ENCODE results near the gene CPTP.

DNA sequence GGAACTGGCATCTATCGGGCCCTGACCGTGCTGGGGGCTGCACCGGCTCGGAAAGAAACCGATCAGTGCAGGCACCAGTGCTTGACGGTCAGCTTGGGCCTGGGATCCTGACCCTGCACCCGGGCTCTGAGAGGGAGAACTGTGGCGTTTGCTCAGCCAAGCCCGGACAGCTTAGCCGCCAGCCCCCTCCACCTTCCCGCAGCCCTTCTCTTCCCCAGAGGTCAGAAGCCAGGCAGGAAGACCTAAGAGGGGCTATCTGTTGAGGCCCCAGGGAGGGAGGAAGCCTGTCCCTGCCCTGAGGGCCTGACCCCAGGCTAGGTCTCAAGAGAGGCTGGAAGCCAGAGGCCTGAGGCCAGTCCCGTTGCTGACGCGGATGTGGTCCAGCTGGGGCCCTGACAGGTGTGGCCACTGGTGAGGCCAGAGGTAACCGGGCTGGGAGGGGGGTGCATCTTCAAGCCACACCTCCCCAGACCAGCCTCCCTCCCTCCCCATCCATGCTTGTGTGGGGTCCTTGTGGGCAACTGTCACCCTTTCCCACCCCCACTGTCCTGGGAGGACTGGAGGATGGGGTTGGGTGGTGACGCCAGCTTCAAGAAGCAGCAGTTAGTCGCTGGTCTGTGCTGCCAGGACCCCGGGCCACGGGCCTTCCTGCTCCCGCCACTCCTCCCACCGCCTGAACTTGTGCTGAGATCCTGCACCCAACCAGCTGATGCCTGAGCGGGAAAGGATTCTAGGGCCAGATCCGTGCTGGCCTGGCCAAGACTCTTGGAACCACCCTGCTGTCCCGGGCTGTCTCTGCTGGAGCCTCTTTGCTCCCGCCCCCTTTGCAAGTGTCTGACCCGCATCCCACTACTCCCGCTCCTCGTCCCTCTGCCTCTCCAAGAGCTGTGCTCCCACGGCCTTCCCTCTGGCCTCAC lies 27.2 kb downstream of the CPTP start:
- TF ChIP-seq YY1 (IDR thresholded peaks at IDR 0.05; ENCODE audit: insufficient read depth, insufficient read length), result no peak
- TF ChIP-seq ZNF274 (IDR thresholded peaks at IDR 0.05; ENCODE audit: low read depth, low read length), result no peak
- TF ChIP-seq SUZ12 (IDR thresholded peaks at IDR 0.05; ENCODE audit: extremely low read depth, insufficient read depth, insufficient read length), result no peak
